Motor neuron (in vitro differentiated cells): ENCODE measurements around the gene TRPV3. TPM values are rescaled to one million over a fixed set of nuclear protein-coding genes. Genes with fewer than 3 reads are reported as not detected.
"Not testable (repeated sequence)": the region's sequence is repeated elsewhere in the genome, so short reads cannot be mapped to it uniquely, and the experiment has no call there.

Experiments
- ATAC-seq, 8 experiments: fragments of 200-7000 bp; cut with Tn5 transposase; replicated peaks in 6 of 8; 2 replicates each; pipeline ENCODE4 v1.8.0; 2021; ENCODE audit warnings: mild to moderate bottlenecking in 8 of 8, moderate library complexity in 8 of 8
- H3K27ac ChIP-seq, 2 donors: fragments of 250-450 bp; sonication (Bioruptor Pico); 2 replicates each; pipeline ENCODE4 v1.9.0; 2021; ENCODE audit warnings: antibody characterized with exemption in 2 of 2, mild to moderate bottlenecking in 2 of 2, moderate library complexity in 1 of 2
- H3K4me1 ChIP-seq, 2 donors: fragments of 250-450 bp; sonication (Bioruptor Pico); replicated peaks in 1 of 2; 2 replicates each; pipeline ENCODE4 v1.6.1; 2021; ENCODE audit warnings: antibody characterized with exemption in 2 of 2, mild to moderate bottlenecking in 2 of 2, moderate library complexity in 1 of 2
- H3K4me3 ChIP-seq, 5 donors: fragments of 250-450 bp; sonication (Bioruptor Pico); 2 replicates each; pipeline ENCODE4 v1.9.0; 2021; ENCODE audit warnings: antibody characterized with exemption in 5 of 5, mild to moderate bottlenecking in 5 of 5, moderate library complexity in 4 of 5
- WGBS, 10 experiments: fragments of 450-650 bp; shearing (Covaris generic); methylation state at CpG; one replicate each; pipeline ENCODE4 v1.0.0; 2022; 5-methylcytosine and 5-hydroxymethylcytosine counted together
- in situ Hi-C, 9 experiments: fragments of 400-800 bp; cut with MboI; loops; one replicate each; pipeline ENCODE4 v1.15.0; 2021; ENCODE audit warnings: low sequenced_read_pairs in 9 of 9, low pct_unique_long_range_greater_than_20kb in 2 of 9; ENCODE audit not compliant: unreplicated experiment in 9 of 9
- total RNA-seq, 8 experiments: library from RNA; unstranded; fragments of 300-600 nt; gene quantifications; 2 replicates each; pipeline versions ENCODE4 v1.2.3 to v1.2.4, GENCODE V29; 2022

The TRPV3 gene
- total RNA-seq, 8 experiments from 2014 or later: 0.11 to 3.2 (median 1.2) TPM

DNA sequence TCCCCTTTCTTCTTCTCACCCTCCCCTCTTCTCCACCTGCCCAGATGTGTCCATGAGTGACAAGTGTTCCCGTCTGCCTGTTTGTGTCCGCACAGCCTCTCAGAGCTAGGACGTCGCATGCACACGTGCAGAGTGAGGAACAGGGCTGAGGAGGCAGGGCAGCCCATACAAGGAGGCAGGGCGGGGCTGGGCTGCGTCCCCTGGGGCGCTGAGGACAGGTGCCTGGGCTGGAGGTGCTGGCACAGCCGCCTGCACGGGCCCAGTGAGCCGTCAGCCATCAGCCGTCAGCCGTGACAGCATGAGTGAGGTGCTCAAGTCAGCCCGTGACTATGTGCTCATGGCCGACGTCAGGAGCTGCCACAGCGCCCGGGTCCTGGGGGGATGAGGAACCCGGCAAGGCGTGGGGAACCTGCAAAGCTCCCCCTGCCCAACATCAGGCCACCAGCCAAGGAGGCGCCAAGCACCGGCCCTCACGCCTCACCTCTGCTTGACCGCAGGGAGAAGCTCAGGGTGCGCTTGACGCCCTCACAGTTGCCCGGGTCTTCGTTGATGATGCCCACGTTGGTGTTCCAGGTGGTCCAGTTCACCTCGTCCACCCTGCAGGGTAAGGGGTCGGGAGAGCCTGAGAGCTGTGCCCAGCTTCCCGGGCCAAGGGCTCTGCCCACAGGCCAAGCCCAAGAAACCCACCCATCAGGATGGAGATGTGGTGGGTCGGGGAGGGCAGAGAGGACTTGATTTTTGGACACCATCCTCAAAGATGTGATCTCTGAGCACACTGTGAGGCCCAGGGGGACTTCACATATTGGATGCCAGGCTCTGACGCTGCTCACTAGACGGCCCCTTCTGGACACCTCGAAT, 13.7 kb upstream of the TRPV3 start:
- H3K4me3 ChIP-seq: no peak overlapping the region
- WGBS, 10 experiments: 58 to 100% (median 80%) methylated on average over 2 to 13 of the region's 36 CpGs; no CpG with 5 or more reads in 4 of the 10 experiments
- H3K27ac ChIP-seq: no peak overlapping the region
- no peaks in the 10 kb centered on the region for H3K4me1 ChIP-seq
- in situ Hi-C loops: loop anchor here in 2 of 9 experiments (25.0 kb wide), 2 partner anchors 91 to 109 kb away; partner anchors contain the start of genes EMC6 (in 1 of the 2), SPATA22 (in 1 of the 2) and TAX1BP3 (in 1 of the 2)
- no peak for ATAC-seq

DNA sequence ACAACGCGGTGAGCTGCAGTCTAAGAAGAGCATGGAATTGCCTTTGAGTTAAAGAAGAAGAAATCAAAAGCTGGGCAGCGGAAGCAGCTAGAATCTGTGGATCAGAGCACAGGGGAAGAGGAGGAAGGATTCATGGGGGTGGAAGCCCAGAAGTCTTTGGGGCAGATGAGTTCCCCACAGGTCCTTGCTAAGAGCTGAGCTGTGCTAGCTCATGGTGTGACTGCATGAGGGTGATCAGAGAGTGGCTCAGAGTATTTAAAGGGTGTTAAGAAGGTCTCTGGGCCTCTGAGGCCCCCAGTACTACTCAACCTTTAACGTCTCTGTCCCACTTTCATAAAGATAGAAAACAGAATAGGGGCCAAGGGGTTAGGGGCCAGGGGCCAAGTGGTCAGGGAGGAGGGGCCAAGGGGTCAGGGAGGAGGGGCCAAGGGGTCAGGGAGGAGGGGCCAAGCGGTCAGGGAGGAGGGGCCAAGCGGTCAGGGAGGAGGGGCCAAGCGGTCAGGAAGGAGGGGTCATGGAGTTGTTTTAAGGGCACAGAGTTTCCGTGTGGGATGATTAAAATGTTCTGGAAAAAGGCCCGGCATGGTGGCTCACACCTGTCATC, 12.0 kb upstream of the TRPV3 start:
- in situ Hi-C loops: loop anchor here in 2 of 9 experiments (25.0 kb wide), 2 partner anchors 93 to 107 kb away; partner anchors contain the start of genes EMC6 (in 1 of the 2), SPATA22 (in 1 of the 2) and TAX1BP3 (in 1 of the 2)
- H3K4me3 ChIP-seq: no peak overlapping the region
- WGBS, 10 experiments: 80 to 100% (median 90%) methylated on average over 1 to 3 of the region's 9 CpGs; no CpG with 5 or more reads in 5 of the 10 experiments
- ATAC-seq: no peak
- no peak overlapping the region for H3K27ac ChIP-seq
- no peaks in the 10 kb centered on the region for H3K4me1 ChIP-seq

DNA sequence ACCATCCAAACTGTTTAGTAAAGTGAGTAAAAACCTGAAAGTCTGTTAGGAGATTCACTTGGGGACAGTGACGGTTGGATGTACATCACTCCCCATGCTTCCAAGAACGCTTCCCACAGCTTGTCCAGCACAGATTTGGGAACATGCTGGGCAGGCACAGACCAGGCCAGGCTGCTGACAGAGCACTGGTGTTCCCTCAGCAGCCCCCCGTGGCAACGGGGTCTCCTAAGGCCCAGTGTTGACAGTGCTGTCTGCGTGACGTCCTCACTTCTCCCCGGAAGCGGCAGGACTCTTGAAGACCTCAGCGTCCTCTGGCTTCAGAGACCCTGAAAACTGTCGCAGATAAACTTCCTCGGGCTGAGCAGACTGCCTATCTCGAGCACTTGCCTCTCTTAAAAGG, 8.9 kb upstream of the TRPV3 start:
- Histone ChIP-seq H3K4me3 (no peak overlapping the region), H3K4me1 (no peaks in the 10 kb centered on the region), H3K27ac (no peak overlapping the region)
- ATAC-seq: no peak
- in situ Hi-C loops: loop anchor here in 2 of 9 experiments (25.0 kb wide), 2 partner anchors 96 to 104 kb away; partner anchors contain the start of genes EMC6 (in 1 of the 2), SPATA22 (in 1 of the 2) and TAX1BP3 (in 1 of the 2)
- 84 to 94% (median 88%) methylated on average over 3 to 11 of the region's 12 CpGs; no CpG with 5 or more reads in 5 of the 10 experiments for WGBS, 10 experiments

DNA sequence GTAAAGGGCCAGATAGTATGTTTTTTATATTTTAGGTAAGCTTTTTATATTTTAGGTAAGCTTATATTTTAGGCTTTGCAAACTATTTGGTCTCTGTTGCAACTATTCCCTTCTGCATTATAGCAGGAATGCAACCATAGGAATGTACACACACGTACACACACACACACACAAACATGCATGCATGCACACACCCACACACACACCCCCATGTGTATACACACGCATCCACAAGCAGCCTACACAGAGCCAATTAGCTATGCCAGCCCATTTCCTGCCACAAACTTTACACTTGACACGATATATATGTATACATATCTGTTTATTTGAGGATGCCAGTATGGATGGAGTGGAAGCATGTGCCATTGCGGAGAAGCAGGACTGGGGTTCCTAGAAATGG, 7.5 kb upstream of the TRPV3 start:
- Histone ChIP-seq H3K4me1 (no peaks in the 10 kb centered on the region), H3K4me3 (no peak overlapping the region), H3K27ac (no peak overlapping the region)
- in situ Hi-C loops: loop anchor here in 2 of 9 experiments (25.0 kb wide), 2 partner anchors 97 to 103 kb away; partner anchors contain the start of genes EMC6 (in 1 of the 2), SPATA22 (in 1 of the 2) and TAX1BP3 (in 1 of the 2)
- WGBS, 10 experiments: 57 to 100% (median 80%) methylated on average over 1 to 4 of the region's 4 CpGs; no CpG with 5 or more reads in 3 of the 10 experiments
- ATAC-seq: no peak

DNA sequence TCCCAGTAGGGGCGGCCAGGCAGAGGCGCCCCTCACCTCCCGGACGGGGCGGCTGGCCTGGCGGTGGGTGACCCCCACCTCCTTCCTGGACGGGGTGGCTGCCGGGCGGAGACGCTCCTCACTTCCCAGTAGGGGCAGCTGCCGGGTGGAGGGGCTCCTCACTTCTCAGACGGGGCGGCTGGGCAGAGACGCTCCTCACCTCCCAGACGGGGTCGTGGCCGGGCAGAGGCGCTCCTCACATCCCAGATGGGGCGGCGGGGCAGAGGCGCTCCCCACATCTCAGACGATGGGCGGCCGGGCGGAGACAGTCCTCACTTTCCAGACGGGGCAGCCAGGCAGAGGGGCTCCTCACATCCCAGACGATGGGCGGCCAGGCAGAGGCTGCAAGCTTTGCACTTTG, 6.6 kb upstream of the TRPV3 start:
- not testable (repeated sequence) for ATAC-seq, H3K4me1 ChIP-seq, H3K4me3 ChIP-seq, H3K27ac ChIP-seq
- in situ Hi-C loops: loop anchor here in 2 of 9 experiments (25.0 kb wide), 2 partner anchors 98 to 102 kb away; partner anchors contain the start of genes EMC6 (in 1 of the 2), SPATA22 (in 1 of the 2) and TAX1BP3 (in 1 of the 2)
- no CpG with 5 or more reads among the region's 28 CpGs for WGBS, 10 experiments

DNA sequence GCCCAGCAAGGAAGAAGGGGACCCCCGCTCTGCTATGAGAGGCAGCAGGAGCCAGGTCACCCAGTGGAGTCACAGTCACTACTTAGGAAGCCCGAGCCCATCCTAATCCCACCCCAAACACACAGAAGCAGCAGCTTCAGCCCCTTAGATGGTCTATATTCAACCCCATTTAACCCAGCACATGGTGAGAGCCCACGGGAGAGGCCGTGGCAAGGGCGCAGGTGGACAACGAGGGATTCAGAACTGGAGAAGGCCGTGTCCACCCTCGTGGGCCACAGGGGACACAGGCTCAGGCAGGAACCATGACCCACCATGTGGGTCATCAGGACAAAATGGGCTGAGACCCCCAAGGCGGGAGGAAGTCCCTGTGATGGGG, 1.6 kb upstream of the TRPV3 start:
- H3K4me3 ChIP-seq: no peak overlapping the region
- in situ Hi-C loops: loop anchor here in 2 of 9 experiments (25.0 kb wide), 2 partner anchors 97 to 103 kb away; partner anchors contain the start of genes EMC6 (in 1 of the 2), SPATA22 (in 1 of the 2) and TAX1BP3 (in 1 of the 2)
- ATAC-seq: no peak
- peaks cover 0 to 5% of the 10 kb centered on the region in 2 donors for H3K4me1 ChIP-seq
- 73 to 88% (median 82%) methylated on average over 3 to 5 of the region's 9 CpGs; no CpG with 5 or more reads in 6 of the 10 experiments for WGBS, 10 experiments
- no peak overlapping the region for H3K27ac ChIP-seq

DNA sequence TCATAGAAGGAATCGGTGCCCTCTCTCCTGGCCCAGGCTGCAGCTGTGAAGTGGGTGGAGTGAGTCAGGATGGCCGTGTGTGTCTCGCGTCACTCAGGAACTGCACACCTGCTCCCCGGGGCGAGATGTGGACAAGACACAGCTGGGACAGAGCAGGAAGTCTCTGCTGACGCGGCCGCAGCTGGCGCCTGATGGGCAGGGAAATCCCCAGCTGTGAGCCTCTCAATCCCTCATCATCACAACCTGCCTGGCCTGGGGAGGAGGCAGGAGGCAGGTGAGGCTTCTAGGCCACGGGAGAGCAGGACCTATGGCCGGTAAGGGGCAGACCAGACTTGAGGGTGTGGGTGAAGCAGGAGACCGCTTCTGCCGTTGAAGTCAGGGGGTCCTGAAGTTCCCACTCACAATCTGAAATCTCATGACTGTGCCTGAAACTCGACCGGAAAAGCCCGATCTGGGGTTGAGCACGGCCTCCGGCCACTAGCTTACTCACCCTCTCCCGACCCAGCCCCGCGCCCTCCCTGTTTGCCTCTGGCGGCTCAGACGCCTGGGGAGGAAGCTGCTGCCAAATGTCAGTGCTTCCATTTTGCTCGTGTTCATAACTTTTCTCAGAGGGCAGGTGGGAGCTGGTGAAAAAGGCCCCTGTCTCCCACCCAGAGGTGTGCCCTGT, 1.1 kb upstream of the TRPV3 start:
- Histone ChIP-seq H3K27ac (no peak overlapping the region), H3K4me1 (peaks cover 0 to 5% of the 10 kb centered on the region in 2 donors), H3K4me3 (no peak overlapping the region)
- 37 to 96% (median 85%) methylated on average over 3 to 10 of the region's 25 CpGs; no CpG with 5 or more reads in 5 of the 10 experiments for WGBS, 10 experiments
- in situ Hi-C loops: loop anchor here in 2 of 9 experiments (25.0 kb wide), 2 partner anchors 96 to 104 kb away; partner anchors contain the start of genes EMC6 (in 1 of the 2), SPATA22 (in 1 of the 2) and TAX1BP3 (in 1 of the 2)
- peak in 6 of 8 experiments; percentile 24 to 58 (median 38) for ATAC-seq

DNA sequence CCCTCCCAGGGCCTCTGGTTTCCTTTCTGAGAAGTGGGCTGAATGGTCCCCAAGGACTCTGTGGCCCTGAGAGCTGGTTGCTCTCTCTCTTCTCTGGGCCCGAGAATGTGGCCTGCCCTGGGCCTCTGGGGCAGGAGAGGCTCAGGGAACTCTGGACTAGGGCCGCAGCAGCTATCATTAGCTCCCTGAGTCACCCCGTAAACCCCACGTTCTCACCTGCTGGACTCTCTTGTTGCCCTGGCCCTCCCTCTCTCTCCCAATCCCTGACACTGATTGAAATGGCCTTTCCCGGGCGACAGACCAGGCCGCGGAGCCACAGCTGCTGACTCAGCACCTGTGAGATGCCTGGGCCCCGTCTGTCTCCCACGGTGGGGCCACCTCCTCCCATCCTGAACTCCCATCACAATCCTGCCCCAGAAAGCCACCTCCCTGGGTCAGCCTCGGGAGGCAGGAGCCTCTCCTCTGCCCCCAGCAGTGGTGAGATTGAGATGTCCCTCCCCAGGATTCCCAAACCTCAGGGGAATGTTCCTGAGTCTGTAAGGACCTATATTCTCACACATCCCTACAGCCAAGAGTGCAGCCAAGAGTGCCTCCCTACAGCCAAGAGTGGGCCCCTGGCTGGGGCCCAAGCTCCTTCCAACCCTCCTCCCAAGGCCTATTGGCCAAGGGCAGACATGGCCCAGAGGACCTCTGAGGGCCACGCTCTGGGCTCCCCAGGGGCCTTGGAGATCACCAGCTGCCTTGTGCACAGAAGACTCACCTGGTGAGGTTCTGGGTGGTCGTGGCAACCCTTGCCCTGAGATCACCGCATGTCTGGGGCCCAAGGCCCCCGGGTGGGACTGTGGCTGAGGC, 470 bp downstream of the TRPV3 start:
- Histone ChIP-seq H3K4me3 (no peak overlapping the region), H3K4me1 (peaks cover 0 to 5% of the 10 kb centered on the region in 2 donors), H3K27ac (no peak overlapping the region)
- in situ Hi-C loops: loop anchor here in 2 of 9 experiments (25.0 kb wide), 2 partner anchors 95 to 105 kb away; partner anchors contain the start of genes EMC6 (in 1 of the 2), SPATA22 (in 1 of the 2) and TAX1BP3 (in 1 of the 2)
- 20 to 52% (median 43%) methylated on average over 1 to 6 of the region's 15 CpGs; no CpG with 5 or more reads in 6 of the 10 experiments for WGBS, 10 experiments
- peak; percentile 9 to 51 (median 24) for ATAC-seq

DNA sequence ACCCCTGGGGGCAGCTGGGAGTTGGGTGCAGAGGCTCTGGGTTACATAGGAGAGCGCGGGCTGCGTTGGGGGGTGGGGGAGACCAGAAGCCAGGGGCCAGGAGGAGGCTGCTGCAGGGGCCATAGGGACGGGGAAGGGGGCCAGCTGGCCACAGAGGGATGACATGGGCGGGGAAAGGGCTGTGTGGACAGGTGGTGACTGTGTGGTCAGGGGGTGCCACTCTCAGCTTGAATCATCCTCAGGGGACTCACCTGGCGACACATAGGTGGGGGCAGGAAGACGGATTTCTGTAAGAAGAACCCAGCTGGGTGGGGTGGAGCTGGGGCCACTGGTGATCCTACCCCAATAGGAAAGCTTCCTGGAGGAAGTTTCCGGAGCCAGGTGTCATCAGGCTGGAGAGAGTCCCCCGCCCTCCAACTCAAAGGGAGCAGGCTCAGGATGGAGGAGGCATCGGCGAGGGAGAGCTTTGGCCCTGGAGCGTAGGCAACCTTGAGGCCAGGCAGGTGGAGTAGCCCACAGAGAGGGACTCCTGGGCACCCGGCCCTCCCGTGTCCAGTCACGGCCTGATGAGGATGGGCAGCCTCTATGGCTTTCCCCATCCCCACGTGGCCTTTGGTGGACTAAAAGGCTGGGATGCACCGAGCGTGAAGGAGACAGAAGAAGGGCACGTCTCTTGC, 1.2 kb downstream of the TRPV3 start:
- Histone ChIP-seq H3K4me1 (peaks cover 0 to 5% of the 10 kb centered on the region in 2 donors), H3K27ac (no peak overlapping the region), H3K4me3 (no peak overlapping the region)
- no peak for ATAC-seq
- 90 to 100% (median 93%) methylated on average over 2 to 5 of the region's 19 CpGs; no CpG with 5 or more reads in 6 of the 10 experiments for WGBS, 10 experiments
- in situ Hi-C loops: loop anchor here in 2 of 9 experiments (25.0 kb wide), 2 partner anchors 94 to 106 kb away; partner anchors contain the start of genes EMC6 (in 1 of the 2), SPATA22 (in 1 of the 2) and TAX1BP3 (in 1 of the 2)

DNA sequence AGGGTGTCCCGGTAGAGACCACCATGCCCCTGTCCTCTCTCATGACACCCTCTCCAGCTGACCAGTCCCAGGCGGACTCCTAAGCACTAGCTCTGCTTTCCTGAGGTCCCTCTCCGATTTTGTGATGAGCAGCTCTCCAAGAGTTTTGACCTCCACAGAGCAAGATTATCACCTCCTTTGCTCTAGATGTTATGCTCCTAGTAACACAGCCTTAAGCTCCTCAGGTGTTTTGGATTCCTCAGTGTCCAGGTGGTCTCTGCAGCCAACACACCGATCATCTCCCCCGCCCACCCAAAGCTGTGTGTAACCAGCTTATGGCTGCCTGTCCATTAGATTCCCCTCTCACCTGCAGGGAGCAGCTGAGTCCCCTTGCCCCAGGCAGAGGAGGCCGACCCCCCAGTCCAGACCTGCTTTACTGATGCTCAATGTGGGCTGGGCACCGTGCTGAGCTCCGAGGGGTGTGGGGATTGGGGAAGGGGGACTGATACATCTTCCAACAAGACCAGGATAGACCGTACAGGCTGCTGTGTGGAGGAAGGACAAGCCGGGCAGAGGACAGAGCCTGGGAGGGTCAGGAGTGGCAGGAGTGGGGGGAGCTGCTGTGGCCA, 2.3 kb downstream of the TRPV3 start:
- in situ Hi-C loops: loop anchor here in 2 of 9 experiments (25.0 kb wide), 2 partner anchors 93 to 107 kb away; partner anchors contain the start of genes EMC6 (in 1 of the 2), SPATA22 (in 1 of the 2) and TAX1BP3 (in 1 of the 2)
- Histone ChIP-seq H3K4me3 (no peak overlapping the region), H3K27ac (no peak overlapping the region), H3K4me1 (peaks cover 0 to 5% of the 10 kb centered on the region in 2 donors)
- ATAC-seq: no peak
- 80 to 100% methylated on average over 1 to 2 of the region's 10 CpGs; no CpG with 5 or more reads in 8 of the 10 experiments for WGBS, 10 experiments
